ENCODE data around the gene MRTFA.
"Not testable (repeated sequence)": the region's sequence is repeated elsewhere in the genome, so short reads cannot be mapped to it uniquely, and the experiment has no call there.

The MRTFA gene

DNA sequence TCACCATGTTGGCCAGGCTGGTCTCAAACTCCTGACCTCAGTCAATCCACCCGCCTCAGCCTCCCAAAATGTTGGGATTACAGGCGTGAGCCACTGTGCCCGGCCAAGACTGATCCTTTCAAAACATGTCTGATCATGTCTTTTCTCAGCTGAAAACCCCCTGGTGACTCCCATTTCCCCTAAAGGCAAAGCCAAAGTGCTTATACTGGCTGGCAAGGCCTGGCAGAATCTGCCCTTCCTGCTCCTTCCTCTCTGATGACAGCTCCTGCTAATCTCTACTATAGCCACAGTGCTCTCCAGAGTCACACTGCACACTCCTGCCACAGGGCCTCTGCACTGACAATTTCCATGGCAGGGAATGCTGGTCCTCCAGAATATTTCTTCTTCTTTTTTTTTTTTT lies 40.1 kb upstream of the MRTFA start:
- FAIRE-seq (no peak), DNase-seq (ENCODE audit: insufficient read length, low spot score) (no peak)
- TF ChIP-seq TAF1 (IDR thresholded peaks at IDR 0.05; ENCODE audit: low read depth, low read length) (no peak), POU2F2 (IDR thresholded peaks at IDR 0.05; ENCODE audit: low read depth, low read length) (no peak), SPI1 (IDR thresholded peaks at IDR 0.05; ENCODE audit: low read depth, low read length) (no peak), PAX5 (IDR thresholded peaks at IDR 0.05; ENCODE audit: insufficient read depth, low read length, severe bottlenecking) (no peak), POLR2AphosphoS5 (IDR thresholded peaks at IDR 0.05; ENCODE audit: low read depth, low read length) (no peak), POLR2A (IDR thresholded peaks at IDR 0.05; ENCODE audit: low read depth, low read length) (no peak)

- not testable (repeated sequence) for FAIRE-seq; DNase-seq (ENCODE audit: insufficient read length, low spot score)
Observed at GRCh38 chr22:40676166-40676565, 39.6 kb upstream of the MRTFA start.

GRCh38 chr22:40674274-40674673 lies 37.8 kb upstream of the MRTFA start:
- no peak for DNase-seq (ENCODE audit: insufficient read length, low spot score)
- no peak for FAIRE-seq
- no peak for TF ChIP-seq SPI1 (IDR thresholded peaks at IDR 0.05; ENCODE audit: low read depth, low read length)
- TF ChIP-seq POLR2A (IDR thresholded peaks at IDR 0.05; ENCODE audit: low read depth, low read length) = no peak
- no peak for TF ChIP-seq PAX5 (IDR thresholded peaks at IDR 0.05; ENCODE audit: insufficient read depth, low read length, severe bottlenecking)
- no peak for TF ChIP-seq POU2F2 (IDR thresholded peaks at IDR 0.05; ENCODE audit: low read depth, low read length)

DNA sequence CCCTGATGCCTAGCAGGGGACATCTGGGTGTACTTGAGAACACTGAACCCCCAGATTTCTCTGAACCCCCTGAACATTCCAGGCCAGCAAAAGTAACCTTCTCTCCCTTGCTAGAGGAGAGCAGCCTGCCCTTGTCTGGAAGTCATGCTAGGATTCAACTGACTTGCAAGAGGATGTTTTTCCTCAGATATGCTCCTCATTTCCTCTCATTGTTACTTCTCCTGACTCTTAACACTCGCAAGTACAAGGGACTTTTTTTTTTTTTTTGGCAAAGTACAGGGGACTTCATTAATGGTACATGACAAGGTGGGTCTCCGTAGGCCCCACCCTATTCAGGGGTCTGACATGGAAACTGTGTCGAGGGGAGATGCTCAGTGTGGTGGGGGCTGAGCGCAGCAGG lies 36.5 kb upstream of the MRTFA start:
- TF ChIP-seq POLR2AphosphoS5 (IDR thresholded peaks at IDR 0.05; ENCODE audit: low read depth, low read length) = no peak
- TF ChIP-seq POLR2A (IDR thresholded peaks at IDR 0.05; ENCODE audit: low read depth, low read length) = no peak
- no peak for TF ChIP-seq PAX5 (IDR thresholded peaks at IDR 0.05; ENCODE audit: insufficient read depth, low read length, severe bottlenecking)
- no peak for TF ChIP-seq TAF1 (IDR thresholded peaks at IDR 0.05; ENCODE audit: low read depth, low read length)
- TF ChIP-seq SPI1 (IDR thresholded peaks at IDR 0.05; ENCODE audit: low read depth, low read length) = no peak
- no peak for TF ChIP-seq POU2F2 (IDR thresholded peaks at IDR 0.05; ENCODE audit: low read depth, low read length)
- DNase-seq (ENCODE audit: insufficient read length, low spot score) = no peak
- FAIRE-seq = no peak

DNA sequence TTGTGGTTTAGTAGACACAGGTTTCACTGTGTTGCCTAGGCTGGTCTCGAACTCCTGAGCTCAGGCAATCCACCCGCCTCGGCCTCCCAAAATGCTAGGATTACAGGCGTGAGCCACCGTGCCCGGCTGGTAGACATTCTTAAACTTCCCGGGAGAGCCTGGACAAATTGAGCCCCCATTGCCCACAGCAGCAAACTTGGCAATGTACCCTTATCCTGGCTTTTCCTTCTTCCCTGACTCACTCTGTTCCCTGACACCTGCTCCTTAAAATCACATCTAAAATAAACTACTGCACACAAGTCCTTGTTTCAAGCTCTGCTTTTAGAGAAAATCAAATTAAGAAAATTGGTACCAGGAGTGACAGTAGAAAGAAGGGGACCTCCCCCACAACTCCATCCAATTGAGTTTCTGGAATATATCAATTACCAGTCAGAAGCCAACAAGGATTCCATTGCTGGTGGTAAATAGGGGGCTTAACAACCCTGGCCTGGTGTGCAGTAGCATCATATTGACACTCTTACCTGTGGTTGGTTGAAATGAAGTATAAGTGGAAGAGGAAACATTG lies 35.4 kb upstream of the MRTFA start:
- no peak for TF ChIP-seq POLR2A (IDR thresholded peaks at IDR 0.05; ENCODE audit: low read depth, low read length)
- no peak for TF ChIP-seq POLR2AphosphoS5 (IDR thresholded peaks at IDR 0.05; ENCODE audit: low read depth, low read length)
- TF ChIP-seq TAF1 (IDR thresholded peaks at IDR 0.05; ENCODE audit: low read depth, low read length) = no peak
- TF ChIP-seq PAX5 (IDR thresholded peaks at IDR 0.05; ENCODE audit: insufficient read depth, low read length, severe bottlenecking) = no peak
- TF ChIP-seq SPI1 (IDR thresholded peaks at IDR 0.05; ENCODE audit: low read depth, low read length) = no peak
- TF ChIP-seq POU2F2 (IDR thresholded peaks at IDR 0.05; ENCODE audit: low read depth, low read length) = no peak
- FAIRE-seq = no peak
- no peak for DNase-seq (ENCODE audit: insufficient read length, low spot score)

- DNase-seq (ENCODE audit: insufficient read length, low spot score) = no peak
- no peak for FAIRE-seq
- no peak for TF ChIP-seq POU2F2 (IDR thresholded peaks at IDR 0.05; ENCODE audit: low read depth, low read length)
- no peak for TF ChIP-seq PAX5 (IDR thresholded peaks at IDR 0.05; ENCODE audit: insufficient read depth, low read length, severe bottlenecking)
- TF ChIP-seq TAF1 (IDR thresholded peaks at IDR 0.05; ENCODE audit: low read depth, low read length) = no peak
- TF ChIP-seq SPI1 (IDR thresholded peaks at IDR 0.05; ENCODE audit: low read depth, low read length) = no peak
- no peak for TF ChIP-seq POLR2A (IDR thresholded peaks at IDR 0.05; ENCODE audit: low read depth, low read length)
- TF ChIP-seq POLR2AphosphoS5 (IDR thresholded peaks at IDR 0.05; ENCODE audit: low read depth, low read length) = no peak
Observed at GRCh38 chr22:40671369-40671768, 34.9 kb upstream of the MRTFA start.

DNA sequence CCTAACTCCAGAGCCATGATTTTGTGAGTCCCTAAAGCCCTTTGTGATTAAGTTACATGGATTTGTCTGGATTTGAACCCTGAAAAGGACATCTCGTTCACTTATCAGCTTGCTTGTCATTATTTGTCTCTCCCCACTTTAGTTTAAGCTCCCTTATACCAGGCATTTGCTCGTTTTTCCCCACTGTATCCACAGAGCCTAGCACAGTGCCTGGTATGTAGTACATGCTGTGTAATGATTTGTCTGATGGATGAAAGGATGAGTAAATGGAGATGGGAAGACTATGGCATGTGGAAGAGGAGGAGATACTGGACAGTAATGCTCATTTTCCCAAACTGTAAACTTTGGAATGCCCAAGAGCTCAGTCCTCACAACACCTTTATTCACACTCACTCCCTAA lies 33.5 kb upstream of the MRTFA start:
- DNase-seq (ENCODE audit: insufficient read length, low spot score) (no peak), FAIRE-seq (no peak)
- TF ChIP-seq POLR2AphosphoS5 (IDR thresholded peaks at IDR 0.05; ENCODE audit: low read depth, low read length) = no peak
- no peak for TF ChIP-seq TAF1 (IDR thresholded peaks at IDR 0.05; ENCODE audit: low read depth, low read length)
- TF ChIP-seq POU2F2 (IDR thresholded peaks at IDR 0.05; ENCODE audit: low read depth, low read length) = no peak
- TF ChIP-seq POLR2A (IDR thresholded peaks at IDR 0.05; ENCODE audit: low read depth, low read length) = no peak
- TF ChIP-seq PAX5 (IDR thresholded peaks at IDR 0.05; ENCODE audit: insufficient read depth, low read length, severe bottlenecking) = no peak
- TF ChIP-seq SPI1 (IDR thresholded peaks at IDR 0.05; ENCODE audit: low read depth, low read length) = no peak

GRCh38 chr22:40668611-40669411 lies 32.3 kb upstream of the MRTFA start:
- no peak for FAIRE-seq
- TF ChIP-seq SPI1 (IDR thresholded peaks at IDR 0.05; ENCODE audit: low read depth, low read length) (no peak), POLR2A (IDR thresholded peaks at IDR 0.05; ENCODE audit: low read depth, low read length) (no peak), POLR2AphosphoS5 (IDR thresholded peaks at IDR 0.05; ENCODE audit: low read depth, low read length) (no peak), POU2F2 (IDR thresholded peaks at IDR 0.05; ENCODE audit: low read depth, low read length) (no peak), PAX5 (IDR thresholded peaks at IDR 0.05; ENCODE audit: insufficient read depth, low read length, severe bottlenecking) (no peak), TAF1 (IDR thresholded peaks at IDR 0.05; ENCODE audit: low read depth, low read length) (no peak)
- no peak for DNase-seq (ENCODE audit: insufficient read length, low spot score)

DNA sequence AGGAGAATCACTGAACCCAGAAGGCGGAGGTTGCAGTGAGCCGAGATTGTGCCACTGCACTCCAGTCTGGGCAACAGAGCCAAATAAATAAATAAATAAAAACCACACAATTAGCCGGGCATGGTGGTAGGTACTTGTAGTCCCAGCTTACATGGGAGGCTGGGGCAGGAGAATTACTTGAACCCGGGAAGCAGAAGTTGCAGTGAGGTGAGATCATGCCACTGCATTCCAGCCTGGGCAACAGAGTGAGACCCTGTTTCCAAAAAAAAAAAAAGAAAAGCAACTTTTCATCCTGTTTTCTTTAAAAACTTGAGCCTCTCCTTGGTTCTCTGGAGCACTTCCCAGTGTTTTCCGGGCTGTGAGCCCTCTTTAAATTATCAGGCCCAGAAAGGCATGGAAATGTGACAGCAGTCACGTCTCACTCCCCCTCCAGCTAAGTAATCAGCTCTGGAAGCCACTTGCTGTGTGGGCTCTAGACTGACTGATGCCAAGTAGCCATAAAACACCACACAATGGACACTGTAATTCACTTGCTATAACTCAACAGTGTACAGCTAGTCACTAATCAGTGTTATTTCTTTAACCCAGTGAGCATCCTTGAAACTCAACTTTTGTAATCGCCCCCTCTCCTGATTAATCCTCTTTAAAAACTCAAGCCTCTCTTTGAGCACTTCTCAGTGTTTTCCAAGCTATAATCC lies 29.8 kb upstream of the MRTFA start:
- FAIRE-seq (no peak), DNase-seq (ENCODE audit: insufficient read length, low spot score) (no peak)
- TF ChIP-seq TAF1 (IDR thresholded peaks at IDR 0.05; ENCODE audit: low read depth, low read length) (no peak), SPI1 (IDR thresholded peaks at IDR 0.05; ENCODE audit: low read depth, low read length) (no peak), POU2F2 (IDR thresholded peaks at IDR 0.05; ENCODE audit: low read depth, low read length) (no peak), POLR2A (IDR thresholded peaks at IDR 0.05; ENCODE audit: low read depth, low read length) (no peak), POLR2AphosphoS5 (IDR thresholded peaks at IDR 0.05; ENCODE audit: low read depth, low read length) (no peak), PAX5 (IDR thresholded peaks at IDR 0.05; ENCODE audit: insufficient read depth, low read length, severe bottlenecking) (no peak)
